ENCODE results near the gene PCP4L1.
A peak's percentile ranks its signal among the peaks of the same experiment; 100 is the strongest.

Gene PCP4L1

DNA sequence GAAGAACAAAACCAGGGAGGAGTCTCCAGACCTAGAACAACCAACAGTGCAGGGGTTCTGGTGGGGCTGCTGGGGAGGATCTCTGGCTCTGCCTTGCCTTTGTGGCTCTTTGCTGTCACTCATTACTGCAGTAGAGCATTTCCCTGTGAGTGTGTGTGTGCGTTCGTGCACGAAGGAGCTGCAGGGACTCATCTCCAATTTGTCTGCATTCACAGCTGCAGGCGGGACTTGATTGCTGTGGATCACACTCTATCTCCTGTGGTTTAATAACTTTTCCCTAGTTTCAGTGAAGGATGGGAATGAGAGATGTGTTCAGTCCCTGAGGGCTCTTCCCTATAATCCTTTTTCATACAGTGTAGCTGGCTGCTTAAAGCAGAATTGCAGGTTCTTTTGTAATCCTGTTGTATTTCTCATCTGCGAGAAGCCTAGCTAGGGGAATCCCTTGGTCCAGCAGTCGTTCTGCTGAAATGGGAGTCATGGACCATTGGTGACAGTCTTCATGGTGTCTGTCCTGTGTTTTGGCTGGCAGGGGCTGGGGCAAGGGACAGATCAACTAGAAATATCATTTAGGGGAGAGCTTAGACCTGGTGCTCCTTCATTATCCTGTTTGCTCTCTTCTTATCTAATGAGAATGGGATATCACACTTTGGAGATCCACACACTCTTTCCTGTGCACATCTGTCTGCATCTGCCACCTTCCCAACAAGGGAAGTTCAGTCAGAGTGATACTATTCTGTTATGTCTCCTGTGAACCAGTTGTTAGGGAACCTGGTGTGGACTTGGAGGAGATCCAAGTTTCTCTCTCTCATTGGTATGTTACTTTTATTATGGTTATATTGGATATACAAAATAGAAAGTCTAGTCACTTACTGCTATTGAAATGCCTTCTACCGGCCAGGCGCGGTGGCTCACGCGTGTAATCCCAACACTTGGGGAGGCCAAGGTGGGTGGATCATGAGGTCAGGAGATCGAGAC, 3.0 kb downstream of the PCP4L1 start:
- DNase-seq (ENCODE audit: extremely low spot score, insufficient read length, low read depth) (no peak), FAIRE-seq (no peak)

DNA sequence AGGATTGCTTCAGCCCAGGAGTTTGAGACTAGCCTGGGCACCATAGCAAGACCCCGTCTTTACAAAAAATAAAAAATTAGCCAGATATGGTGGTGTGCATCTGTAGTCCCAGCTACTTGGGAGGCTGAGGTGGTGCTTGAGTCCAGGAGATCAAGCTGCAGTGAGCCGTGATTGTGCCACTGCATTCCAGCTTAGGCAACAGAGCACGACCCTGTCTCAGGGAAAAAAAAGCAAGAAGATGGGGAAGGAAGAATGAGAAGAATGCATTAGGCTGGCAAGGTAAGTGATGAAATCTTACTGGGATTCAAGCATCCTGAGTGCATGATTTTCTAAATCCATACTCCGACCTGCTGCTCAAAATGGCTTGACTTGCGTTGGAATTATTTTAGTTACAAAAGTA, 6.8 kb downstream of the PCP4L1 start:
- no peak for FAIRE-seq

DNA sequence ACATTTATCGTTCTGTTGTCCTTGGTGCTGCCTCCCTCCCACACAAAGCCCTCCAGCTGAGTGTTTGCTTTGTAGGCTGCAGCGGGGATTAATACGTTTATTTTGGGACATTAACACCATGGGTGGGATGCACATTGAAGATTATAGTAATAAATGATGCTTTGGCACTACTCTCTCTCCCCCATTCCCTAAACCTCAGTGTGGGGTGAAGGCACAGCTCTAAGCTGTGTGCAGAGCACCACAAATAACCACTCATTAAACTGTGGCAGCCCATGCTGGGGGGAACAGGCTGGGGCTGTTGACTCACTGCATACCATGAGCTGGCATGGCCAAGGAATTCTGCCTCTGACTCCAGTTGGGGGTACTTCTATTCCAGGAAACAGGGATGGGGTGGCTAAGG, 7.7 kb downstream of the PCP4L1 start:
- no peak for FAIRE-seq
- DNase-seq (ENCODE audit: extremely low spot score, insufficient read length, low read depth), result no peak

More for the DNA sequence above, 6.8 kb downstream of the PCP4L1 start:
- no peak for DNase-seq (ENCODE audit: extremely low spot score, insufficient read length, low read depth)

DNA sequence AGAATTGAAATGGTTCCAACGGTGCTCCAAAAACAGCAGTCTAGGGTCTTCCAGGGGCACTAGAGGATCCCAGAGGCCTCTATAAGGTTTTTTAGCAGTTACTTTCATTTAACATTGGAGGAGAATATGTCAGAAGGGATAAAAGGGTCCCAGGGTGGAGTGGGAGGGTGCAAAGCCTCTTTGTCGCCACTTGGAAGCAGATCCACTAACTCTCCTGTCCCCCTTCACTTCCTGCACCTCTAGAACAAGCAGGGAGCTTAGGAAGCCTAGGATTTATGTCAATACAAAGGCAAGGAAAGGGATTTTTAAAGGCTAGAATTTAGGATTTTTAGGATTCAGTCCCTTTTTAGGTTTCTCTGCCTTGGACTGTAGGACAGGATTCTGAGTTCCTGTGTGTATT, 8.3 kb downstream of the PCP4L1 start:
- FAIRE-seq, result no peak
- DNase-seq (ENCODE audit: extremely low spot score, insufficient read length, low read depth), result no peak

DNA sequence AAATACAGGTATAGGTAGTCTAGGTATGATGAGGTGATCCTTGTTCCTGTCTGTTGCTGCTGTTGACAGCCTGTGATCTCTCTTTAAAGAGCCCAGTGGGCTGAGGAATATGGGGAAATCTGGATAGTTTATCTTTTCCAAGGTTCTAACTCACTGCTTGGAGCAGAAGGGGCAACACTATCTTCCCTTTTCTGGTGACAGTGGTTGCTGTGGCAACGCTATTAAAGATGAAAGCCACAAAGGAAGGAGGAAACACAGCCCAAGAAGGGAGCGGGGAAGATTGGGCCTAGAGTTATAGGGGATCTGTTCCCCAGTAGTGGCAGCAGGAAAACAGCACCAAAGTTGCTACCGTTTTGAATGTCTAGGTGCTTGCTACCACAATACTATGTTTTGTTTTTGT, 8.8 kb downstream of the PCP4L1 start:
- DNase-seq (ENCODE audit: extremely low spot score, insufficient read length, low read depth) (no peak), FAIRE-seq (no peak)

DNA sequence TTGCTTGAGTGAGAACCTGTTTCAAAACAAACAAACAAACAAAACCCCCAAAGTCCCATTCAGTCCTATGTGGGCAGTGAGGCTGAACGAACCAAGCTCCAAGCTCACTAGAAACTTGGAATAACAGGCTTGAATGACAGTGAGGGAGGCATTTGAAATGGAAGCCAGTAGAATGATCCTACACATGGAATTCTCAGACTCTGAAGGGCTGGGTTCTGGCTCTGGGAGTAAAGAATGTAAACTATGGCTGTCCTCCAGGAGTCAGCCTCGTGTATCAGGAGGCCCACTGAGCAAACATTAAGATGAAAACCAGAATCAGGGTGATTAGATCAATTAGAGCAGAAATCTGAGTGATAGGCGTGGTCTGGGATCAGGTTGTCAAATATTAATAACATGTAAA, 14.9 kb downstream of the PCP4L1 start:
- FAIRE-seq, result no peak
- DNase-seq (ENCODE audit: extremely low spot score, insufficient read length, low read depth), result no peak

DNA sequence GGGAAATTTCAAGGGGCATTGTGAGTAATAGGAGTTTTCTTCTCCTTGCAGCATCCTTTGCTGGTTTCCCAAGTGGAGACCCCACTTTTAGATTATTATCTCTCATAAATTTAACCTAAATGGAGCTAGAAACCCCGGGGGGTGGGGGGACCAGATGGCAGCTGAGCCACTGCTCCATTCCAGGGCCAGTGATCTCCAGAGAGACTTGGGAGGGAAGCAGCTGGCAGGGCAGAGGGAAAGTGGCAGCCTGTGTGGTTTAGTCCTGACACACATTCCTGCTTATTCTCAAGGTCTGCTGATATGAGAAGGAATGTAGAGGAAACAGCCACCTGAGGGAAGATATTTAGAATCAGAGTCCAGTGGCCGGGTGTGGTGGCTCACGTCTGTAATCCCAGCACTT, 16.3 kb downstream of the PCP4L1 start:
- DNase-seq (ENCODE audit: extremely low spot score, insufficient read length, low read depth), result no peak
- no peak for FAIRE-seq

DNA sequence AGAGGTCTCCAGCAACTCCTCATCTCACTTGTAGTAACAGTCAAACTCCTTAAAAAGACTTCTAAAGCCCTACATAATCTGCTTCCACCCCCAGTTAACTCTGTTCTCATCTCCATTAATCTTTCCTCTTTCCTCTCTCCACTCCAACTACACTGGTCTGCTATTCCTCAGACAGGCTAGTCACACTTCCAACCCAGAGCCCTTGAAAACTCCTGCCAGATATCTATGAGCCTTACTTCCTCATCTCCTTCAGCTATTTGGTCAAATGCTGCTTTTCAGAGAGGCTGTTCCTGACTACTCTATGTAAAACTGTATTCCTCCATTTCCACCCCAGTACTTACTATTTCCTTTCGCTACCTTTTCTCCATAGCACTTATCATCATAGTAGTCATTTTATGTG, 24.4 kb downstream of the PCP4L1 start:
- FAIRE-seq, result no peak
- DNase-seq (ENCODE audit: extremely low spot score, insufficient read length, low read depth), result no peak

DNA sequence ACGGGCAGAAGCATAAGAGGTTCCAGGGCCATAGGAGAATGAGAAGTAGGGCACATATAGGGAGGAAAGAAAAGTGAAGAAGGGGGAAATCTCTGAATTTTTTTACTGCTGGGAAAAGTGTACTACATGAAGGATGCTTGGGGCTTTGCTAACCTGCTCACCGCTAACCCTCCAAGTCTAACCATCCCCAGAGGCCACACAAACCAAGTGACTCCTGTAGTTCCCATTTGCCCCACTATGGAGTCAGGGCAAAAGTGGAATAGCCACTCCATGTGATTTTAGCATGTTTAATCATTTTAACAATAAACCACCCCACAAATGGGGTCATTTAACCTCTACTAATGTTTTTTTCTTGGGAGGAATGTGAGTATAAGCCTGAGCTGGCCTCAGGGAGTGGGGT, 26.6 kb downstream of the PCP4L1 start:
- FAIRE-seq (no peak), DNase-seq (ENCODE audit: extremely low spot score, insufficient read length, low read depth) (no peak)

DNA sequence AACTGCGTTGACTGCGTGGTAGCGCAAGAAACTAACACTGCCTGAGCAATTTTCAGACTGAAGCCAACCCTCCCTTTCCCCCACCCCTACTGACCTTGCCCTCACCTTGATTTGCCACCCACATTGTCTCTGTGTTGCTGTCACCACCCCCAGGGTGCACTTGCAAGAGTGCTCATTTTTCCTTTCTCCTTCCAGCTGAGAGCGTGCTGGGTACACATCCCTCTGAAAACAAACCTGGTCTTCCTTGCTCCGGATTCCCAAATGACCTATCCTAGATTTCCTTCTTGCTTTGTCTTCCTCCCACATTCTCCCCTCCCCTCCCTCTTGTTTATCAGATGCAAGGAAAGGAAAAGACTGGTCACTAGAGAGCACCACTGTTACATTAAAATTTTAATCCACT, 27.0 kb downstream of the PCP4L1 start:
- no peak for FAIRE-seq

DNA sequence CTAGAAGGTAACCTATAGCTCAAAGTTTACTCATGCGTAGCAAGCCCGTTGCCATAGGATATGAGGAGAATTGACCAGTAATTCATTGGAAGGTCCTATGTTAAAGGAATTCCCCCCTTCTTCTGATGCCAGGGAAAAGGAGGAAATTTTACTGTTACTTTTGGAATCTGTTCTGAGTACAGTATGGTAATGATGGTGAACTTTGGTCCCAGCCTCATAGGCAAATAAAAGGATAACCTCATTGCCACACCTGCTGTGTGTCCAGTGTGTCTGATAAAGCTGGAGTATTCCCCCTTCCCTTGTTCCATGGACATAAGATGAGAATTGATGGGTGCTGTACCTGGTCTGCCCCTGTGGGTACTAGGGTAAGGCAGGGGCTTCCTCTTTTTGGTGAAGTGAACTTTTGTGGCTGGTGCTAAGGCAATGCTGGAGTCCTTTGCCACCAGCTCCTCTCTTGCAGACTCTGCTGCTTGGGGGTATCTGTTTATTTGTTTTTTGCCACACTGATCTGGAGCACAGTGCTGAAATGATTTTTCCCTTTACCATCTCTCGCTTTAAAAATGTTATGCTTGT, 29.0 kb downstream of the PCP4L1 start:
- FAIRE-seq, result no peak

More for the DNA sequence above, 27.0 kb downstream of the PCP4L1 start:
- DNase-seq (ENCODE audit: extremely low spot score, insufficient read length, low read depth), result no peak

DNA sequence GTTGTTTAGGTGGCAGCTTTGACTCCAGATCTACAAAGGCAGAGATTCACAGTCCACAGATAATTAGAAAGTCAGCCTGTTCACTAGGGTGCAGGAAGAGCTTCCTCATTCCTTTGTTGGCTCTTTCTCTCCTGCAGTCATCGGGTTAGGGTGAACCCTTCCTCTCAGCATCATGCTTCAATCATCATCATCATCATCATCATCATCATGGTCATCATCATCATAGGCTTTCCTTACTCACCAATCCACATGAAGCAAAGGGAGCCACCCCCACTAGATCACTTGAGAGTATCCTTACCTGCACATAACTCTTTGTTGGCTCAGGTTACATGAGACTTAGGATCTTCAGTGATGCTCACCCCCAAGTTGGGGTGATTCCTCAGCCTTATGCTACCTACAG, 32.2 kb downstream of the PCP4L1 start:
- no peak for FAIRE-seq
- DNase-seq (ENCODE audit: extremely low spot score, insufficient read length, low read depth), result no peak

More for the DNA sequence above, 29.0 kb downstream of the PCP4L1 start:
- DNase-seq (ENCODE audit: extremely low spot score, insufficient read length, low read depth), result no peak

DNA sequence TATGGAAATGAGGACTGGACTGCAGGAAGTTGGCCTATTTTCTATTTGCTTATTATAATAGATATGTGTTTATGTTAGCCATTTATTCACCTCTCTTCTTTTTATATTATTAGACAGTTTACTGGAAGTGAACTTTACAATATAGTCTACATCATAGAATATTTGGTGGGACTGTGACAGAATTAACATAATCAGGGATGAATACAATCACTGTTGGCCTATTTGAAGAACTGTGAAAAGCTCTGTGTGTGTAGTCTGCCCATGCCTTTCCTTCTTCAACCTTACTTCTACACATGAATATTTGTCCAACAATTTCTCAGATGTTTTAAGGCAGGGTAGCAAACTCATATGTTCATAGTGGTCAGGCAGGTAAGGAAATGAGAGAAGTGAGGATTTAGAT, 38.9 kb downstream of the PCP4L1 start:
- no peak for DNase-seq (ENCODE audit: extremely low spot score, insufficient read length, low read depth)
- FAIRE-seq, result no peak

DNA sequence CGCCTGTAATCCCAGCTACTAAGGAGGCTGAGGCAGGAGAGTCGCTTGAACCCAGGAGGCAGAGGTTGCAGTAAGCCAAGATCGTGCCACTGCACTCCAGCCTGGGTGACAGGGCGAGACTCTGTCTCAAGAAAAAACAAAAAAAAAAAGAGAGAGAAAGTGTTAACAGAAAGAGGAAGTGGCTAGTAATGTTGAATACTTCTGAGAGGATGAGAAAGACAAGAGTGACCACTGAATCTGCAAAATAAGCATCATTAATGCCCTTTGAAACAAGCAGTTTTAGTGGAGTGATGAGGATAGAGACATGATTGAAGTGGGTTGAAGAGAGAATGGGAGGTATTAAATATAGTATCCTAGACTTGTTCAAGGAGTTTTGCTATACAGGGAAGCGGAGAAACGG, 39.6 kb downstream of the PCP4L1 start:
- FAIRE-seq (peak; percentile 58), DNase-seq (ENCODE audit: extremely low spot score, insufficient read length, low read depth) (no peak)

DNA sequence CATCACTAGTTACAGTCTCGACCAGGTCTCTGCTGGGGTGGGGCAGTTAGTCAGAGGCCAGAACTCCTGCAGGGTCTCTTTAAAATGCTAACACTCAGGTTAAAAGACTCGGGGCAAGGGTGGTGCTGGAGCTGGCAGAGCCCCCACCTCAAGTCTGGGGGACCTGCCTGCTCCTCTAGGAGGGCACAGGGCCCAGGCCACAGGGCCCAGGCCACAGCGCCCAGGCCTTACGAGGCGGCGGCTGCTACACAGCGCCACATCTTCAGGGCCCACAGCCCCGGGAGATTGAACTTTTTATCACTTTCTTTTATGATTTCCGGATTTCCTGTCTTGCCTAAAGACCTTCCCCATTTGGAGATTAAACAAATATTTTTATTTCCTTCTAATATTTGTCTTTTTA, 40.8 kb downstream of the PCP4L1 start:
- DNase-seq (ENCODE audit: extremely low spot score, insufficient read length, low read depth) (no peak), FAIRE-seq (no peak)

DNA sequence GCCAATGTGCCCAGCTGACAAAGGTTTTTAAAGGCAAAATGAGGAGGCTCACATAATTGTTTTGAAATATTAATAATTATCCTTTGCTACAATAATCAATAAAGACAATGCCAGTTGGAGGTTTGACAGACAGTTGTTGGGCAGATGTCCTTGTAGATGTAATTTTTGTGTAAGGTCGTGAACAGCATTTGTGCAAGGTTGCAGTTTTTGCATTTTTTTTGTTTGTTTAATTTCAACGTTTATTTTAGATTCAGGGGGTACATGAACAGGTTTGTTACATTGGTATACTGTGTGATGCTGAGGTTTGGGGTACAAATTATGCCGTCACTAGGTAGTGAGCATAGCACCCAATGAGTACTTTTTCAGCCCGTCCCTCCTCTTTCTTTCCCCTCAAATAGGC, 41.9 kb downstream of the PCP4L1 start:
- FAIRE-seq (no peak), DNase-seq (ENCODE audit: extremely low spot score, insufficient read length, low read depth) (no peak)

DNA sequence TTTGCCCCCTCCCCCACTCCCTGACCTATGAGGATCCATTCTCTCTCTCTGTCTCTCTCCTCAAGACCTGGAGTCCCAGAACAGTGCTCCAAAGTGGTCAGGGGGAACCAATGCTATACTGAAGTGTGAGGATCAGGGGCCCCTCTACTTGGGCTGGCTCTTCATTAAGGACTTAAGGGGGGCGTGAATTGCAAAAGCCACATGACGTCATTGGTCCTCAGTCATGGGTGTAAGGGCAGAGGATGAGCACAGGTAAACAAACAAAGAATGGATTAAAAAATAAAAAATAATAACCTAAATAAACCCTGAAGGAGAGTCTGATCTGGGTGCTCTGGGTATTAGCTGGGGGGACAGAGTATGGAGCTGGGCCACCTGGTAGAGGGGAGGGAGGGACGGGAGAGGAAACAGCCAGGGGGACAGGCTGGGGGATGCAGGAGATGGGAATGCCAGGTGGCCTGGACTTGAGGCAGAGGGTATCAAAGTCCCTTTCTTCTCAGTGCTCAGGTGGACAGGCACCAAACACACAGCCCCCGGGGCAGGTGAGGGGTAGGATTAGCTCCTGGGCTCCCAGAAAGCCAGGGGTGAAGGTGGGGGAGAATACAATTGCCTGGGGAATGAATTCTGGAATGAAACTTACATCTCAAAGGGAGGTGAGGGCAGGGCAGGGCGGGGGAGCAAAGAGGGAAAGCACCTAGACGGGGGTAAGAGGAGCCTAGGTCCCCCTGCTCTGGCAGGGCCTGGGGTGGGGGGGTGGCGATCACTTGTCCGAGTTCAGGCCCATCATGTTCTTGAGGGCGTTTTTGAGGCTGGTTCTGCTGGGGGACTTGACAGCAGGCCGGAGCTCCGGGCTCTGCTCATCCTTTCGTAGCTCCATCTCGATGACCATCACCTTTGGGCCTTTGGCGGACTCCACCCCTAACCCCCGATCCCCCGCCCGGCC, 46.7 kb downstream of the PCP4L1 start:
- peak; percentile 12 for FAIRE-seq
- no peak for DNase-seq (ENCODE audit: extremely low spot score, insufficient read length, low read depth)

DNA sequence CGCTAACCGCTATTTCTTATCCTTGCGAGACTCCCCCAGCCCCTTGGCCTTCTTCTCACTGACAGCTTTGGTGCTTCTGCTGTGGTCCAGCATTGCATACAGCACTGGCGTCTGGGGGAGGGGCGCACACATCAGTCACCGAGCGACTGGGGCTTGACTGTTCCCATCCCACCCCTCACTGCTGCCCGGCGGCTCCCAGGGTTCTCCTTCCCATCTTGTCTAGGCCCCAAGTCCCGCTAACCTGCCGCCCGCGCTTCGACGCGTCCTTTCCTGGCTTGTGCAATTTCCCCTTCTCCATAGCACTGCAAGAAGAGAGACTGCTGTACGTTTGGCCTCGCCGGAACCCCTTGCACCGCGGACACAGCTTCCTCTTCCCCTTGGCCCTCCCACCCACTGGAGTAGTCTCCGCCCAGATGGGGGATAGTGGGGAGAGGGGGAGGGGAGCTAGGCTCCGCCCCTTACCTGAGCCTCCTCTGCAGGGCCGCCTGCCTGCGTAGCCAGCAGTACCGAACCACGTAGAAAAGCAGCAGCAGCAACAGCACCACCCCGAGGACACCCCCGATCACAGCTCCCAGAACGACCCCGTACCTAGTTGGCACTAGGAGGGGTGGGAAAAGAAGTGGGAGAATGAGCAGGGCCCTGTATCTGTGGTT, 47.4 kb downstream of the PCP4L1 start:
- peak; percentile 84 for DNase-seq (ENCODE audit: extremely low spot score, insufficient read length, low read depth)
- FAIRE-seq, result peak; percentile 93

DNA sequence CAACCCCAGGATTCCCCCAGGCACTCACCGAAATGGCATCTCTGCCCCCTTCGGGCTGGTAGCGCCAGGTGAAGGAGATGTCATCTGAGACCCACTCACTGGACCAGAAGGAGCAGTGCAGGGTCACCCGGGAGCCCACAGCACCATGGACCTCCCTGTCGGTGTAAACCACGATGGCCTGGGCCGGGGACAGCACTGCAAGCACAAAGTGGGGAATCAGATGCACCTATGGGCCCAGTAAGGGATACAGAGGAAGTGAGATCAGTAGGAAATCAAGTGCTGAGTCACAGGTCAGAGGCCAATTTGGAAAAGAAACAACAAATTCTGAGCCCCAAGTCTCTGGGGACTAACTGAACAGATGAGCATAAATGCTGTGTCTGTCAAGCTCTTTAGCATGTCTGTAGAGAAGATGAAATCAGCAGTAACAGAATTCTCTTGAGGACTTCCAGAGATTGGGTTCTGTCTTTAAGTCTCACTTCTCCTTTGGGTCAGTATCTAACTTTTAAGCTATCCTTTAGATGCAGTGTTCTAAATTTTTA, 48.8 kb downstream of the PCP4L1 start:
- no peak for DNase-seq (ENCODE audit: extremely low spot score, insufficient read length, low read depth)
- FAIRE-seq, result peak; percentile 41
